ENCODE measurements around the gene SYT14. TPM values are rescaled to one million over a fixed set of nuclear protein-coding genes. Genes with fewer than 3 reads are reported as not detected.
"Not testable (repeated sequence)": the region's sequence is repeated elsewhere in the genome, so short reads cannot be mapped to it uniquely, and the experiment has no call there.

SYT14 gene
- polyA plus RNA-seq, 4 donors = 0.30 to 0.57 (median 0.39) TPM

DNA sequence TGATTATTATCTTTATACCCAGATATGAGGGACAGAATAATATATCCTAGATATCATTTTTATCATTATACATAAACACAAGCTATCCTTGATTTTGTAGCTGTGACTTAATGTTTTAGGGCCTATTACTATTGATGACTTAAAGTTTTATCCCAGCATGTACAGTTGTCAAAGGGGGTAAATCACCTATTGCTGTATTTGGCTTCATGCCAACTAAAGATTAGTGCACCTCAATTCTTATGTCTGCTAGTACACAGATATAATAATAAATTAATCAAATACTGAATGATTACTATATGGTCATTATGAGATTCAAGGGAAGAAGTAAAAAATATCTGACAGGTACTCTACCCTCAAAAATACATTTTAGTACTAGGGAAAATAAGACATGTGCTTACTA lies 84.0 kb downstream of the SYT14 start:
- DNase-seq (ENCODE audit: low read depth in 4 of 4, low spot score in 2 of 4) = no peak

DNA sequence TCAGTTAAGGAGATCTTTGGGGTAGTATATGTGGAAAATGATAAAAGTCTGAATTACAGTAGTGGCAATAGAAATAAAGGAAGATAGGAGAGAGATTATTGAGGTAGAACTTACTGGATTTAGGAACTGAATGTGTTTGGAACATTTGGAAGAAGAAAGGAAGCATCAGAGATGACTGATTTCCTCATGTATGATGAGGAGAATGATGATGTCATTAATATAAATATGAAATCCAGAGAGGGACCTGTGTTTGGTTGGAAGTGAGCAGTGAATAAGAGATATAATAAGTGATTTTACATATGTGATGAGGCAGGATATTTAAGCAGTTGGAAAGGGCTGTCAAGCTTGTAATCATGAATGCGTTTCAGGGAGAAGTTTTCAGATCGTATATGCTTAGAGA lies 86.3 kb downstream of the SYT14 start:
- DNase-seq (ENCODE audit: low read depth in 4 of 4, low spot score in 2 of 4) = no peak

DNA sequence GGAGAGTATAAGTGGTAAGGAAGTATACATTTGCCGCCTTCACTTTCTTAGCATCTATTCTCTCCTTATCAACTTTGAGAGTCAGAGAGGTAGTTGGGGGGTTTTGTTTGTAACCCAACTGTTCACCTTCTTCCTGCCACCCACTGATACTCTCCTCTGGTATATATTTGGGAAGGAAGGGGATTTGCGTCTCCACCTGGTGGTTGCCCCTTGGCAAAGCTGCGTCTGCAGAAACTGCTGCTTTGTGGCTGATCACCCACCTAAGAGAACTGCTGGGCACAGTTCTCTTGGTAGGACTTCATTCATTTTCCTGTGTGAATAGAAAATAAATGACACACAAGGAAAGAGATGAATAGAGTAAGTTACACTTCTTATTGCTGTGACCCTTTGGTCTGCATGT lies 87.0 kb downstream of the SYT14 start:
- no peak for DNase-seq (ENCODE audit: low read depth in 4 of 4, low spot score in 2 of 4)

DNA sequence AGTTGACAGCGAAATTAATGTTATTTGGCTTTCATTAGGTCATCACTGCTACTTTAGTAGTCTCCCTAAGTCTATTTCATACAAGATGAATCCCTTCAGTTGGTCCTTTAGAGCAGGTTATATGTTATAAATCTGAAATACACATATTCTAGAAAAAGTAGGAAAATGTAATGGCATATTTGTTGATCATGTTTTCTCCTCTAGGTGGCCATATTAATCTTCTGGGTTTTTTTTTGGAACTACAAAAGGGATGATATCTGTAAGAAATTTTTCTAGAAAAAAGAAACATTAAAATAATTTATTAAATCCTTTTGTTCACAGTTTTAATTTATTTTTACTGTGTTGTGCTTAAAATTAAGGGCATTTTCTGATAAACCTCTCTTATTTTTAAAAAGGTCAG lies 87.9 kb downstream of the SYT14 start:
- no peak for DNase-seq (ENCODE audit: low read depth in 4 of 4, low spot score in 2 of 4)

DNA sequence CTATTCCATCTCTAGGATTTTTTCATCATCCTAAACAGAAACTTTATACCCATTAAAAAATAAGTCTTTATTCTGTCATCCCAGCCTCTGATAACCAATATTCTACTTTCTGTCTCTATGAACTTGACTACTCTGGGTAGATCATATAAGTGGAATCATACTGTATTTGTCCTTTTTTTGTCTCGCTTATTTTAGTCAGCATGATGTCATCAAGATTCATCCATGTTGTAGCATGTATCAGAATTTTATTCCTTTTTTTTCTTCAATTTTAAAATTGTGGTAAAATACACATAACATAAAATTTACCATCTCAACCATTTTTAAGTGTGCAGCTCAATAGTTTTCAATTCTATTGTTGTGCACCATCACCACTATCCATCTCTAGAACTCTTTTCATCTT lies 90.0 kb downstream of the SYT14 start:
- DNase-seq (ENCODE audit: low read depth in 4 of 4, low spot score in 2 of 4) = no peak

DNA sequence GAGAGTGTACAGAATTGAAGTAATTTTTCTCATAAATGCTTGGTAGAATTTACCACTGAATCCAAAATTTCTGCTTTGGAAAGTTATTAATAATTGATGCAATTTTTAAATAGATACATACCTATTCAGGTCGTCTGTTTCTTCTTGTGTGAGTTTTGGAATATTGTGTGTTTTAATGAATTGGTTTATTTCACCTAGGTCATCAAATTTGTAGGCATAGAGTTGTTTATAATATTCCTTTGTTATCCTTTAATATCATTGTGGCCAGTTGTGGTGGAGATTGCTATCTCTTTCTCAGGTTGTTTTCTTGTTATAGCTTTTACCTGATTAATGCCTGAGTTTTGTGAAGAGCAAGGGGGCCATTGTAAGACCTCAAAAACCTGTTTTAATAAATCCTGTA lies 93.5 kb downstream of the SYT14 start:
- no peak for DNase-seq (ENCODE audit: low read depth in 4 of 4, low spot score in 2 of 4)

DNA sequence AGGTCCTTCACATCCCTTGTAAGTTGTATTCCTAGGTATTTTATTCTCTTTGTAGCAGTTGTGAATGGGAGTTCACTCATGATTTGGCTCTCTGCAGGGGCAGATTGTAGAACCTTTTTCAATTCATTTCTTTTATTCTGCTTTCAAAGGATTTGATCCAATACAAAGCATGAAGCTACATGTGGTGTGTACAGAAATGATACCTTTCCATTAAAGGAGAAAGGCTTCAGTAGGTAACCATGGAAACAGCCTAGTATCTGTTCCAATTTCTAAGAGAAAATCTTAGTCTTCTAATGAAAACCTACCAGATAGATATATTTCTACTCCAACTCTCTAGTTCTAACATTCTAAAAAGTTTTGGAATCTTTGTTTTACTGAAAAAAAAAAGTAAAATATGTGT lies 105.0 kb downstream of the SYT14 start:
- DNase-seq (ENCODE audit: low read depth in 4 of 4, low spot score in 2 of 4) = no peak

DNA sequence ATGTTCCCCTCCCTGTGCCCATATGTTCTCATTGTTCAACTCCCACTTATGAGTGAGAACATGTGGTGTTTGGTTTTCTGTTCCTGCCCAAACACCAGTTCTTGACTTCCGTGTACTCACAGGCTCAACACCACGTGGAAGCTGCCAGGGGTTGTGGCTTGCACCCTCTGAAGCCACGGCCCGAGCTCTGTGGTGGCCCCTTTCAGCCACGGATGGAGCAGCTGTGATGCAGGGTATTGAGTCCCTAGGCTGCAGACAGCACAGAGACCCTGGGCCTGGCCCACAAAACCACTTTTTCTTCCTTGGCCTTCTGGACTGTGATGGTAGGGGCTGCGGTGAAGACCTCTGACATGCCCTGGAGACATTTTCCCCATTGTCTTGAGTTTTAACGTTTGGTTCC lies 111.6 kb downstream of the SYT14 start:
- no peak for DNase-seq (ENCODE audit: low read depth in 4 of 4, low spot score in 2 of 4)

DNA sequence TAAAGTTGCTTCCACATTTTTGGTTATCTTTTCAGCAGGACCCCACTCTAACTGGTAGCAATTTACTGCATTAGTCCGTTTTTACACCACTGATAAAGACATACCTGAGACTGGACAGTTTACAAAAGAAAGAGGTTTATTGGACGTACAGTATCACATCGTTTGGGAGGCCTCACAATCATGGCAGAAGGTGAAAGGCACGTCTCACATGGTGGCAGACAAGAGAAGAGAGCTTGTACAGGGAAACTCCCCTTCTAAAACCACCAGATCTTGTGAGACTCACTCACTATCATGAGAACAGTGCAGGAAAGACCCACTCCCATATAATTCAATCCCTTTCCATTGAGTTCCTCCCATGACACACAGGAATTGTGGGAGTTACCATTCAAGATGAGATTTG lies 112.5 kb downstream of the SYT14 start:
- DNase-seq (ENCODE audit: low read depth in 4 of 4, low spot score in 2 of 4) = not testable (repeated sequence)

DNA sequence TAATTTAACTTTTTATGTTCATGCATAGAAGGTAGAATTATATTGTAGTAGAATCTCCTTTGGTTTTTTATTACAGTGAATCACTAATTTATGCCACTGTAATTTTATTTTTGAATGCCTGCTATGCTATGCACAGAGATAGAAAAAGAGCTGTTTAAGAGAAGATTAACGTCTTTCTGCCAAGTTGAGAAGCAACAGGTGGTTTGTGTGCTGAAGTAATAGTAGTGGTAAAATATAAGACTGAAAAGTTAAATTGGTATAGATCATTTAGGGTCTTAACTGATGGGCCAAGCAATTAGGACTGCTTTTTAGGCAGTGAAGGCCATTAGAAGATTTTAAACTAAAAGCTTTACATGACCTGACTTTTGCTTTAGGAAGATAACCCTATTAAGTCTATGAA lies 115.1 kb downstream of the SYT14 start:
- no peak for DNase-seq (ENCODE audit: low read depth in 4 of 4, low spot score in 2 of 4)

DNA sequence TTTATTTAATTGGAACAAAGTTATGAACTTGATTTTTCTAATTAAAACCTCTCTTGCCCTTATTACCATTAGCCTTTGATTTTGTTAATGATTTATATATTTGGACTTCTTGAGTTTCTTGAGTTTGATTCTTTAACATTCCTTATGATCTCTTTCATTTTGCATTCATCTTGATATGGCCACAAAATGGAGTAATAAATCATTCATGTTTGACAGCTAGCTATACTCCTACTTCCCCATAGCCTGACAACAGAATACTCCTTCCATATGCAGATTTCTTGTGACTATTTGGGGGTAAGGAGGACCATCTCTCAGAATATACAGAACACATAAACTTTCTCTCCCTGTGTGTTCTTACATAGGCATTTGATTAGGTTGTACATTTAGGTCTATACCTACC lies 119.6 kb downstream of the SYT14 start:
- DNase-seq (ENCODE audit: low read depth in 4 of 4, low spot score in 2 of 4) = no peak

DNA sequence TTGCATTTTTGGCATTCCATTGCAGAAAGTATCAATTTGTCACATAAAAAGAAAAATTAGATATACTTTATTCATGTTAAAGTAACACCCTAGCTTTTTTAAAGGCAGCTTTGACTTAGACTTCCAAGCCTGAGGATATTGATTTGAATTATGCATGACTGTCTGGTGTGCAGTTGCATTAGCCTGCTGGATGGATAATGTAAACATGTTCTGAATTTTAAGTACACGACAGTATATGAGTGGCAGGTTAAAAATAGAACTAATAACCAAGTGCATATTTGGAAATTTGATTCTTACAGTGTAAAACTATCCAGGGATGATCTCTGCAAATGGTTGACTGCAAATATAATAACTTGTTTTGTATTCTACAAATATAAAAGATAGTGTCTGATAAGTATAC lies 124.0 kb downstream of the SYT14 start:
- no peak for DNase-seq (ENCODE audit: low read depth in 4 of 4, low spot score in 2 of 4)

DNA sequence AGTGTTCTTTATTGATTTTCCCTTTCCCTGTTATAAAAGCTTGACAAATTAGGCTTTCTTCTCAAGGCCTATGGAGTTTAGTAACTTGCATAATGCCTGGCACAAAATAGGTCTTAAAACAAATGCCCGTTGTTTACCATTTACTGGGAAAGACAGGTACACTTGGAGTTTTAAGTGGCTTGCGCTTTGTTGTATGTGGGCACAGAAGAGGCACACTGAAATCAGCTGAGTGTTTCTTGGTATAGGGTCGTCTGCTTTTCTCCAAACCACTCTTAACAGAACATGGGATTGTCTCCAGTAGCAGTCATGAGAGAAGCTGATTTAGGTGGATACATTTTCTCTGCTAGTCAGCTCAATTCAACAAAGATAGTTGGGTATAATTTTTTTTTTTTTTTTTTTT lies 132.5 kb downstream of the SYT14 start:
- no peak for DNase-seq (ENCODE audit: low read depth in 4 of 4, low spot score in 2 of 4)

DNA sequence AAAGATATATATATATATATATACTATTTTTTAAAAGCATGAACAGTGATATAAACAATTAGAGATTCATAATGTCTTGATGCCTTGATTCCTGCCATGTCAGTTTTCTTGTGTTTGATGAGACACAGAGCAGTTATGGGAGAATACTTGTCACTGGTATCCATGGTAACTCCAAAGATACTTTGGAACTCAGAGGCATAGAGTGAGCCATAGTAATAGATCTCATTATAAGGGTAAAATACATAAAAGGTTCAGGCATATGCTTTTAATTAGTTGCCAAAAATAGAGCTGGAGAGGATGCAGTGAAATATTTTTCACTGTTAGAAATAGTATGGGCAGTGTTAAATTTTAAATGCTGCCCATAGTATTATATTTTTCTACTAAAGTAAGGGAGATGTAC lies 134.1 kb downstream of the SYT14 start:
- no peak for DNase-seq (ENCODE audit: low read depth in 4 of 4, low spot score in 2 of 4)

DNA sequence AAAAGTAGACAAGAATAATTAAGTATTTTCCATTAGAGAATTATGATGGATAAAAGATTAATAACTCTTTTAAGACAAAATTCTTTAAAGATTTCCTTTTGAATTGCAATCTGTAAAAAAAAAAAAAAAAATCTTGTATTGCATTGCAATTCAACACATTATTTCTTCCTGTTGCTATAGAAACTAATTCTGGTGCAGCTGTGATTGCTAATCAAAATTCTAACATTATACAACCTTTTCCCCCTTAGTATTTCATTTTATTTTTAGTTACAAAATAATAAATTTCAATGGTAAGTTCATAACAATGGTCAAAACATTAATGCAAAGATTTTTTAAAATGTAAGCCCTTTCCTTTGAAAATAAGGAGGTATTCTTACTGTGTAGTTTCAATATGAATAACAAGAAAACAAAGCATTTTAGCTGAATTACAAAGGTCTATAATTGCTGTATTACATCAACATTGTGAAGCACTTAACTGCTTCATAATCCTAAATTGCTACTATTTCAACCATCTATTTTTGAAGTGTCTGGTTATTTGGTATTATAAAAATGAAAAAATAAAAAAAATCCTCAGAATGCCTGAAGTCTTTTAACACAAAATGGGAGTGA lies 135.0 kb downstream of the SYT14 start:
- DNase-seq (ENCODE audit: low read depth in 4 of 4, low spot score in 2 of 4) = no peak

DNA sequence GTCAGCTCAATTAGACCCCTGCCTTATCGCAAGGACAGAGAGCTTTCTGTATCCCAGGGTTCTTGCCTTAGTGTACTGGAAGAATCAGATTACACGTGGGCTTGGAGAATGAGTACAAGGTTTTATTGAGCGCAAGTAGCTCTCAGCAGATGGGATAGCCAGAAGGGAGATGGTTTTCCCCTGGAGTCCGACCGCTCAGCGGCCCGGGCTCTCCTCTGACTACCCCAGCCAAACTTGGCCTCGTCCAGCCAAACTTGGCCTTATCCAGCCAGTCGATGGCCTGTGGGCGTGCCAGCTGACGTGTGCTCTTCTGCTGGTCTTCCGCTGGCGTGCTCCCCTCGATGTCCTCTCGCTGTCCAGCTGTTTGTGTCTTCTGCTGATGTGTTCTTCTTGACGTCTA lies 136.9 kb downstream of the SYT14 start:
- DNase-seq (ENCODE audit: low read depth in 4 of 4, low spot score in 2 of 4) = no peak

DNA sequence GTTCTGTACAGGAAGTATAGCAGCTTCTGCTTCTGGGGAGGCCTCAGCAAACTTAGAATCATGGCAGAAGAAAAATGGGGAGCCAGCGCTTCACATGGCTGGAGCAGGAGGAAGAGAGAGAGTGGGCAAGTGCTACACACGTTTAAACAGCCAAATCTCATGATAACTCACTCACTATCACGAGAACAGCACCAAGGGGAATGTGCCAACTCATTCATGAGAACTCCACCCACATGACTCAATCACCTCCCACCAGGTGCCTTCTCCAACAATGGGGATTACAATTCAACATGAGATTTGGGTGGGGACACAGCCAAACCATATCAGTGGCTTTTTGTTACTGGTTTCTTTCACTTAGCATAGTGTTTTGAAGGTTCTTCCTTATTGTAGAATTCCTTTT lies 138.6 kb downstream of the SYT14 start:
- no peak for DNase-seq (ENCODE audit: low read depth in 4 of 4, low spot score in 2 of 4)

DNA sequence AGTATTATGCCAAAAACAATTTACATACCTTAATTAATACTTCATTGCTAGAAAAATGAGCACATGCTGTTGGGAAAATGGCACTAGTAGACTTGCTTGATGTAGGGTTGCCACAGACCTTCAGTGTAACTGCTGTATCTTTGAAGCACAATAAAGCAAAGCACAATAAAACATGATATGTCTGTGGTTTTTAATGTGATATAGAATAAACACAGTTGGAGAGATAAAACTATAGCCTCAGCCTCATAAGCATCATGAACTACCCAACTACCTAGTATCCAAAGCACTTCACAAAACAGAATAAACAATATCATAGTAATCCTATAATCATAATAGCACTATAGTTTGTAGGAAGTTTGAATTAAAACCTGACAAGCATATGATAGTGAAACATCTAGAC lies 143.5 kb downstream of the SYT14 start:
- DNase-seq (ENCODE audit: low read depth in 4 of 4, low spot score in 2 of 4) = no peak

DNA sequence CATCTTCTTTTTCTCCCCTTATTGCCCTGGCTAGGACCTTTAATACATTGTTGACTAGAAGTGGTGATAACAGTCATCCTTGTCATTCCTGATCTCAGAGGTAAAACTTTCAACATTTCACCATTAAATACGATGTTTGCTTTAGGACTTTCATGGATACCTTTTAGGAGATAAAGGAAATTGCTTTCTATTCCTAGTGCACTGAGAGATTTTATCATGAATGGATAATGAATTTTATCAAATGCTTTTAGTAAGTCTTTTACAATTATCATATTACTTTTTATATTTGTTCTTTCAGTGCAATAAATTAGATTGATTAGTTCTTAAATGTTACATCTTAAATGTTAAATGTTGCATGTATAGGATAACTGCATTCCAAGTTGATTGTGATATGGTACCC lies 147.3 kb downstream of the SYT14 start:
- no peak for DNase-seq (ENCODE audit: low read depth in 4 of 4, low spot score in 2 of 4)

DNA sequence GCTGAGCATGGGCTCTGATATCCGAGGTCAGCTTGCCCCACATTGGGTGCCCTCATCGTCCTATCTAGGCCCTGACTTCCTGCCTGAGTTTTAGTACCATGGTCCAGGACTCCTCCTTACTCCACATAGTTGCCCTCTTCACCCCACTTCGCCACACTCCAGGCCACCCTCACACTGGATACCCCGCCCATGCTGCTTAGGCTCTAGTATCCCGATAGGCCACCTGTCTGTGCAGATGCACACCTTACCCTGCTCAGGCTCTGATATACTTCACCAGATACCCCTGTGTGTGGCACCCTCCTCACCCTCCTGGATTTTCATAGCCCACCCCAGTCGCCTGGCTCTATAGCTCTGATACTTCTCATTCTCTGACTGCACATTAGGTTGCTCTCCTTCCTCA lies 149.0 kb downstream of the SYT14 start:
- no peak for DNase-seq (ENCODE audit: low read depth in 4 of 4, low spot score in 2 of 4)

DNA sequence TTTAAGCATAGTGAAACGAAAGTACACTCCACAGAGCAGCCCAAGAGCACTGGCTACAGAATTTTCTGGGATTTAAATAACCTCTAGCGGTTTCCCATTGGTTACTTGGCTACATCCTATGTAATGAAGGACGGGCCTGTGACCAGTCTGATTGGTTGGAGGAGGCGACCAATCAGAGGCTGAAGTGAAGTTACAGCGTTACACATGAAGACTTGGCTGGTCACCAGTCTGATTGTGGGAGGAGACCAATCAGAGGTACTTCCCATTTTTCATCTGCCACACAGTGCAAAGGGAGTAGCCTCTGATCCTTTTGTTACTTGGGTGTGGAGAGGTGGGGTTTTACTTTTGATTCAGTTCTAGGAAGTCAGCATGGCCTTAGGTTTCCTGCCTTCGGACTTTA lies 151.8 kb downstream of the SYT14 start:
- no peak for DNase-seq (ENCODE audit: low read depth in 4 of 4, low spot score in 2 of 4)

DNA sequence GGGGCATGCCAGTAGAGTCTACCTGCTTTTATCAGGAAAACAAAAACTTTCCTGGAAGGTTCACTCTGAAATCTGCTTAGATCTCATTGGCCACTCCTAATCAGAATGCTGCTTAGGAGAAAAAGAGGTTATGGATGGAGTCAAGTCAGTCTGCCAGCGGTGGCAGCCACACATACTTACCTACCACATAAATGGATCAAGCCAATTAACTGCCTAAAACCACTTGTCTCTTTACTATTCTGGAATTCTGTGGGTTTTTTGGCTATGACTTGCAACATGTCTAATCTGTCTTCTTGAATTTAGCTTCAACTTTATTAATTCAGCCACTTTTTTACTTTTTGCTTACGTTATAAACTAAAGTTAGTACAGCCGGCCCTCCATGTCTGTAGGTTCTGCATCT lies 154.3 kb downstream of the SYT14 start:
- DNase-seq (ENCODE audit: low read depth in 4 of 4, low spot score in 2 of 4) = no peak

DNA sequence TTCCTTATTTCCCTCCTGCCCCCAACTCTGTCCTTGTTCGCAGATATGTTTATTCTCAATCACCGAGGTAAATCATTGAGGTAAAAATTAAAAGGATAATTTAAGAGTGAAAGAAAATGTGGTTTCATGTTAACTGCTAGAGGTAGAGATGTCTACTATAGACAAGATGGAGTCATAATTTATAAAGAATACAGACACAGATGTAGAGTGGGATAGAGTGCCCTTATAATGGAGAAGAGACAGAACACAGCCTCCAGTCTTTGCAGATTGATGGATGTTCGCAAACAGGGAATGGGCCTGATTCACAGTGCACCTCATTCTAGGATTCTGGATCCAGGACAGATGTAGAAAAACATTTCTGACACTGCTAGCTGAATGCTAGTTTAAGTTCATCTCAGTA lies 155.4 kb downstream of the SYT14 start:
- no peak for DNase-seq (ENCODE audit: low read depth in 4 of 4, low spot score in 2 of 4)

Measured in left renal cortex interstitium (tissue), 4 donors.